ENCODE data around the gene SCN9A.

- TF ChIP-seq CTCF (IDR thresholded peaks at IDR 0.05) (no peak), POLR2A (IDR thresholded peaks at IDR 0.05) (no peak)
Observed at GRCh38 chr2:166282154-166282553, 93.6 kb downstream of the SCN9A start.

Data from lower leg skin (tissue), 3 donors.